Suprapubic skin (tissue), 4 donors: Measurements from ENCODE around the gene DCUN1D4. TPM values are rescaled to one million over a fixed set of nuclear protein-coding genes. Genes with fewer than 3 reads are reported as not detected.

Experiments used
- DNase-seq, 2 donors: peaks; one replicate each; pipeline ENCODE4 v3.0.0-alpha.2; 2019; ENCODE audit warnings: low spot score in 2 of 2
- H3K27ac ChIP-seq: fragments of 200-600 bp; sonication (generic); one replicate; pipeline ENCODE4 v1.5.1; 2019
- H3K27me3 ChIP-seq: fragments of 200-600 bp; sonication (generic); one replicate; pipeline ENCODE4 v1.5.1; 2019
- H3K36me3 ChIP-seq: fragments of 200-600 bp; sonication (generic); one replicate; pipeline ENCODE4 v1.5.1; 2019
- H3K4me1 ChIP-seq: fragments of 200-600 bp; sonication (generic); one replicate; pipeline ENCODE4 v1.5.1; 2019
- H3K4me3 ChIP-seq: fragments of 200-600 bp; sonication (generic); one replicate; pipeline ENCODE4 v1.5.1; 2019; ENCODE audit warnings: mild to moderate bottlenecking
- H3K9me3 ChIP-seq: fragments of 200-600 bp; sonication (generic); one replicate; pipeline ENCODE4 v1.5.1; 2019
- CTCF ChIP-seq, 2 donors: fragments of 200-600 bp in 1 of 2; fragments of 450-650 bp in 1 of 2; sonication (generic) in 1 of 2; IDR thresholded peaks; one replicate each; pipeline ENCODE4 v1.5.1; 2016 to 2019; ENCODE audit warnings: antibody characterized with exemption in 2 of 2, mild to moderate bottlenecking in 1 of 2, moderate library complexity in 1 of 2
- EP300 ChIP-seq: sonication (generic); formaldehyde crosslinking; IDR thresholded peaks from one replicate; pipeline ENCODE4 v1.6.1; 2017; ENCODE audit warnings: antibody characterized with exemption
- POLR2A ChIP-seq, 2 donors: fragments of 450-650 bp; IDR thresholded peaks; one replicate each; pipeline ENCODE4 v1.6.1; 2017; ENCODE audit warnings: antibody characterized with exemption in 2 of 2, mild to moderate bottlenecking in 2 of 2, moderate library complexity in 2 of 2
- POLR2AphosphoS5 ChIP-seq, 3 donors: sonication (generic); formaldehyde crosslinking; IDR thresholded peaks; one replicate each; pipeline ENCODE4 v1.6.1; 2017; ENCODE audit warnings: antibody characterized with exemption in 3 of 3
- WGBS: methylation state at CpG from one replicate; pipeline ENCODE4 v1.1.5; 2018; 5-methylcytosine and 5-hydroxymethylcytosine counted together
- total RNA-seq, 4 donors: library from RNA; depleted of rRNA; stranded (reverse); fragments of >200 nt; gene quantifications; one replicate each; pipeline ENCODE4 v1.1.0, GENCODE V29; 2016

DCUN1D4 gene
- total RNA-seq, 4 donors from 2014 or later: 15.4 to 35.6 (median 20.8) TPM

- WGBS: 69% methylated on average over 1 of the region's 1 CpG
- H3K4me1 ChIP-seq: no peaks in the 10 kb centered on the region
- DNase-seq: no peak
- H3K9me3 ChIP-seq: no peaks in the 10 kb centered on the region
- TF ChIP-seq POLR2AphosphoS5 (IDR thresholded peaks at IDR 0.05) (no peak), EP300 (no peak), CTCF (IDR thresholded peaks at IDR 0.05) (no peak), POLR2A (IDR thresholded peaks at IDR 0.05) (no peak)
- no peaks in the 10 kb centered on the region for H3K27me3 ChIP-seq
- H3K27ac ChIP-seq: no peak overlapping the region
- no peaks in the 10 kb centered on the region for H3K36me3 ChIP-seq
- no peak overlapping the region for H3K4me3 ChIP-seq
Observed at GRCh38 chr4:51965862-51966261, 122.9 kb downstream of the DCUN1D4 start.

Other genes starting within 250 kb of the DCUN1D4 start
- gene LRRC66, start 177.2 kb downstream of the DCUN1D4 start, total RNA-seq: under 1 TPM in 2 of 4 donors, not detected in 2; 0.25 to 0.64 TPM
- gene SGCB, start 195.1 kb downstream of the DCUN1D4 start, total RNA-seq: 1 to 10 TPM; 7.0 to 8.9 (median 7.5) TPM
- 10 to 100 TPM; 10.5 to 25.1 (median 13.7) TPM for gene SPATA18, start 208.2 kb downstream of the DCUN1D4 start, total RNA-seq